ENCODE measurements around the gene TRMT2A. TPM values are rescaled to one million over a fixed set of nuclear protein-coding genes. Genes with fewer than 3 reads are reported as not detected.

The TRMT2A gene
- total RNA-seq, 6 experiments from 2014 or later, result 26.9 to 54.6 (median 29.1) TPM

DNA sequence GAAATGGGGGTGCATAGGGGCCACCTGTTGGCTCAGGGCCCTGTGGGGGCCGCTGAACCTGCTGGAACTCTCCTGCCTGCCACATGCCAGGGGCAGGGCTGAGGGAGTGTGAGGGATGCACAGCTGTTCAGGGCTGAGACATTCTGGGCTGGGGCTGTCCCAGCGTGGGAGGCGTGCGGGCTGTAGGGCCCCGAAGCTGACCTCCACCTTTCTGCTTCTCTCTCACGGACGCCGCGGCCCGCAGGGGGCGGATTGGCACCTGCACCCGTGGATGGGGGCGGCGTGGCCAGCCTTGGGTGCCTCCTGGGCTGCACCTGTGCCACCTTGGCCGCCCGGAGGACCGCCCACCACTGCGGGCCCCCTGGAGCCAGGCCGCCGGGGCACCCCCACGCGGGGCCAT lies 29.8 kb upstream of the TRMT2A start:
- no peaks in the 10 kb centered on the region for H3K36me3 ChIP-seq
- intact Hi-C loops (cut with DNase I), result no loop called here
- H3K4me3 ChIP-seq, result no peak overlapping the region
- H3K4me1 ChIP-seq, result no peaks in the 10 kb centered on the region
- TF ChIP-seq, protein P1, sequence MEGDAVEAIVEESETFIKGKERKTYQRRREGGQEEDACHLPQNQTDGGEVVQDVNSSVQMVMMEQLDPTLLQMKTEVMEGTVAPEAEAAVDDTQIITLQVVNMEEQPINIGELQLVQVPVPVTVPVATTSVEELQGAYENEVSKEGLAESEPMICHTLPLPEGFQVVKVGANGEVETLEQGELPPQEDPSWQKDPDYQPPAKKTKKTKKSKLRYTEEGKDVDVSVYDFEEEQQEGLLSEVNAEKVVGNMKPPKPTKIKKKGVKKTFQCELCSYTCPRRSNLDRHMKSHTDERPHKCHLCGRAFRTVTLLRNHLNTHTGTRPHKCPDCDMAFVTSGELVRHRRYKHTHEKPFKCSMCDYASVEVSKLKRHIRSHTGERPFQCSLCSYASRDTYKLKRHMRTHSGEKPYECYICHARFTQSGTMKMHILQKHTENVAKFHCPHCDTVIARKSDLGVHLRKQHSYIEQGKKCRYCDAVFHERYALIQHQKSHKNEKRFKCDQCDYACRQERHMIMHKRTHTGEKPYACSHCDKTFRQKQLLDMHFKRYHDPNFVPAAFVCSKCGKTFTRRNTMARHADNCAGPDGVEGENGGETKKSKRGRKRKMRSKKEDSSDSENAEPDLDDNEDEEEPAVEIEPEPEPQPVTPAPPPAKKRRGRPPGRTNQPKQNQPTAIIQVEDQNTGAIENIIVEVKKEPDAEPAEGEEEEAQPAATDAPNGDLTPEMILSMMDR (IDR thresholded peaks at IDR 0.05), result no peak
- TF ChIP-seq POLR2A (IDR thresholded peaks at IDR 0.05), result no peak
- H3K27me3 ChIP-seq, result no peaks in the 10 kb centered on the region
- H3K9me3 ChIP-seq, result no peaks in the 10 kb centered on the region
- DNase-seq (no peak), ATAC-seq (no peak)
- no CpG with 5 or more reads among the region's 22 CpGs for WGBS (ENCODE audit: insufficient coverage, low coverage, low lambda C conversion rate, missing lambda C conversion rate)
- H3K27ac ChIP-seq, result no peak overlapping the region

DNA sequence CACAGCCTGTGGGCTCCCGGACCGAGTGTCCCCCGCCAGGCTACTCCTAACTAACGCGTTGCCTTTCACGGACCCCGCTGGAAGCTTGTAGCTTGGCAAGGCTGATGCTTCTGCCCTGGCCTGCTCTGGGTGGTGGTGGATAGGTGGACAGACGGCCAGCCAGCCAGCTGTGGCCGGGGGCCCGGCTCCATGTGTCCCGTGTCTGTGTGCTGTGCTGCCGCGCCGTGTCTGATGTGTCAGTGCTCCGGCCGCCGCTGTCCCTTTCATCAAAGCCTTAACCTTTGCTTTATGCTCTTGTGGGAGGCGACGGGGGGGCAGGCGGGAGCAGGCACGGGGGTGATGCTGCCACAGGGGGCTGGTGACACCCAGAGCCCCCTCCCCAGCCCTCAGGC lies 28.8 kb upstream of the TRMT2A start:
- WGBS (ENCODE audit: insufficient coverage, low coverage, low lambda C conversion rate, missing lambda C conversion rate), result 73% methylated on average over 3 of the region's 21 CpGs
- H3K36me3 ChIP-seq, result no peaks in the 10 kb centered on the region
- ATAC-seq (no peak), DNase-seq (no peak)
- no peaks in the 10 kb centered on the region for H3K27me3 ChIP-seq
- no peak overlapping the region for H3K4me3 ChIP-seq
- no peak overlapping the region for H3K27ac ChIP-seq
- H3K4me1 ChIP-seq, result no peaks in the 10 kb centered on the region
- intact Hi-C loops (cut with DNase I), result no loop called here
- TF ChIP-seq POLR2A (IDR thresholded peaks at IDR 0.05), result no peak
- TF ChIP-seq, protein P1 (IDR thresholded peaks at IDR 0.05), result no peak
- no peaks in the 10 kb centered on the region for H3K9me3 ChIP-seq

DNA sequence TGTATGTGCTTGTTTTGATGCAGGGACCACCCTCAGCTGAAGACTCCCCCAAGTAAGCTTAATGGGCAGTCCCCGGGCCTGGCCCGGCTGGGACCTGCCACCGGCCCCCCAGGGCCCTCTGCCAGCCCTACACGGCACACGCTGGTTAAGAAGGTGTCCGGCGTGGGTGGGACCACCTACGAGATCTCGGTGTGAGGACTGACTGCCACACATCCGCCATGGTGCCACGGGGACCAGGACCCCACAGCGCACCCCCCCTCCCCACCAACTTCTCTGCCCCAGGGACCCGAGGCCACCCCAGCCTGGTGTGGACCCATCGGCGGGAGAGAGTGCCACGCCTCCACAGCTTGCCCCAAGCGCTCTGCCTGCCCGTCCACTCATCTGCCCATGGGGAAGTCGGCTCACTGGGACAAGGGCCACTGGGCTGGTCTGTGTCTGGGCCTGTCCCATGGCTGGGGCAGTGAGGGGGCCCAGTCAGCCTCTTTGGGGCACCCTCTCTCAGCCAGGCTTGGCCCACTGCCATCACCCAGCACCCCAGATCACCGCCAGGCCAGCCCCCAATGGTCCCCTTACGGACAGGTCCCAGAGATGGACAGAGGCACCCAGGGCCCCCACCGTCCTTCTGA lies 28.3 kb upstream of the TRMT2A start:
- no peak for DNase-seq
- WGBS (ENCODE audit: insufficient coverage, low coverage, low lambda C conversion rate, missing lambda C conversion rate), result no CpG with 5 or more reads among the region's 22 CpGs
- TF ChIP-seq, protein P1 (IDR thresholded peaks at IDR 0.05), result no peak
- no peak for TF ChIP-seq POLR2A (IDR thresholded peaks at IDR 0.05)
- Histone ChIP-seq H3K27me3 (no peaks in the 10 kb centered on the region), H3K36me3 (no peaks in the 10 kb centered on the region), H3K4me3 (no peak overlapping the region), H3K9me3 (no peaks in the 10 kb centered on the region), H3K4me1 (no peaks in the 10 kb centered on the region), H3K27ac (no peak overlapping the region)
- intact Hi-C loops (cut with DNase I), result no loop called here
- ATAC-seq, result no peak

DNA sequence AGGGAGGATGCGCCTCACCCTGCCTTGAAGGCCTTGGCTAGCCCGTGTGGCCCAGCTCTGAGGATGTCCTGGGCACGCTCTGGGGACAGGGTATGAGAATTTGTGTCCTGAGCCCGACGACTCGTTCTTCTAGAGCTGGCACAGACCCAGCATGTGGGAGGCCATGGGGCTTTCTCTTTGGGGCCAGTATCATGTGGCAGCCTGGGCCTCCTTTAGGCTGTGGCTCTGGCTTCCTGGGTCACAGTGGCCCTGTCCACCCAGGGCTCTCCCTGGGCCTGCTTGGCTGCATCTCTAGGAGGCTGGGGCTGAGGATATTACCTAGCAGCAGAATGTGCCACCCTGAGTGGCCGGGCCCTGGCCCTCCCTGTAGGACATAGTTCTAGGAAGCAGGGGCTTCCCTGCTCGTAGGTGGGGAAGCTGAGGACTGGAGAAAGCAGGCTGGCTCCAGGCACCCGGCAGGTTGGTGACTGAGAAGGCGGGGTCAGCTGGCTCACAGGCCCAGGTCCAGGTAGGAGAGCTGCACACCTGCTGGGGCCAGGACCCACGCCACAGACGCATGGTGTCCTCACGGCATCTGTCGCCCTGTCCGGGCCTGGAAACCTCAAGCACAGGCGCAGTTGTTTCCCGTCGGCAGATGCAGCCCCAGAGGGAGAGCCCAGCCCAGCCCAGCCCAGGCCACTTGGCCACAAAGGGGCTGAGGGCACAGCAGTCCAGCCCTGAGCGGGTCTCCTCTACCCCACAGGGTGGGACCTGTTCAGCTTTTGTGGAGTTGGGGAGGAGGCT lies 27.0 kb upstream of the TRMT2A start:
- Histone ChIP-seq H3K27ac (no peak overlapping the region), H3K4me3 (no peak overlapping the region), H3K27me3 (no peaks in the 10 kb centered on the region), H3K4me1 (no peaks in the 10 kb centered on the region), H3K9me3 (no peaks in the 10 kb centered on the region), H3K36me3 (no peaks in the 10 kb centered on the region)
- no CpG with 5 or more reads among the region's 19 CpGs for WGBS (ENCODE audit: insufficient coverage, low coverage, low lambda C conversion rate, missing lambda C conversion rate)
- intact Hi-C loops (cut with DNase I), result no loop called here
- TF ChIP-seq, protein P1 (IDR thresholded peaks at IDR 0.05), result no peak
- TF ChIP-seq POLR2A (IDR thresholded peaks at IDR 0.05), result no peak
- no peak for DNase-seq
- ATAC-seq, result no peak
